ENCODE measurements around the gene DNASE1L2. TPM values are rescaled to one million over a fixed set of nuclear protein-coding genes. Genes with fewer than 3 reads are reported as not detected.

DNASE1L2 gene
- total RNA-seq, 1 donor from 2014 or later = 0.21 TPM

GRCh38 chr16:2244301-2244700 lies 8.1 kb downstream of the DNASE1L2 start:
- Histone ChIP-seq H3K4me3 (ENCODE audit: low read depth, low read length) (no peak overlapping the region), H3K27me3 (ENCODE audit: control insufficient read depth, insufficient read depth, low read length) (no peaks in the 10 kb centered on the region), H3K36me3 (ENCODE audit: control insufficient read depth, insufficient read depth, low read length) (peaks cover 5% of the 10 kb centered on the region)
- TF ChIP-seq CTCF (IDR thresholded peaks at IDR 0.05; ENCODE audit: insufficient read depth, low read length, poor library complexity, severe bottlenecking) = no peak
- DNase-seq (ENCODE audit: low read depth) = no peak

- Histone ChIP-seq H3K27me3 (ENCODE audit: control insufficient read depth, insufficient read depth, low read length) (no peaks in the 10 kb centered on the region), H3K4me3 (ENCODE audit: low read depth, low read length) (no peak overlapping the region), H3K36me3 (ENCODE audit: control insufficient read depth, insufficient read depth, low read length) (peaks cover 5% of the 10 kb centered on the region)
- no peak for DNase-seq (ENCODE audit: low read depth)
- TF ChIP-seq CTCF (IDR thresholded peaks at IDR 0.05; ENCODE audit: insufficient read depth, low read length, poor library complexity, severe bottlenecking) = no peak
Observed at GRCh38 chr16:2244926-2245795, 8.9 kb downstream of the DNASE1L2 start.

GRCh38 chr16:2246301-2246885 lies 10.1 kb downstream of the DNASE1L2 start:
- no peak overlapping the region for H3K4me3 ChIP-seq (ENCODE audit: low read depth, low read length)
- DNase-seq (ENCODE audit: low read depth) = no peak
- peaks cover 5% of the 10 kb centered on the region for H3K36me3 ChIP-seq (ENCODE audit: control insufficient read depth, insufficient read depth, low read length)
- TF ChIP-seq CTCF (IDR thresholded peaks at IDR 0.05; ENCODE audit: insufficient read depth, low read length, poor library complexity, severe bottlenecking) = no peak
- no peaks in the 10 kb centered on the region for H3K27me3 ChIP-seq (ENCODE audit: control insufficient read depth, insufficient read depth, low read length)

GRCh38 chr16:2250652-2251295 lies 14.5 kb downstream of the DNASE1L2 start:
- Histone ChIP-seq H3K36me3 (ENCODE audit: control insufficient read depth, insufficient read depth, low read length) (no peaks in the 10 kb centered on the region), H3K27me3 (ENCODE audit: control insufficient read depth, insufficient read depth, low read length) (no peaks in the 10 kb centered on the region), H3K4me3 (ENCODE audit: low read depth, low read length) (peak overlapping the region; percentile 52)
- no peak for DNase-seq (ENCODE audit: low read depth)
- TF ChIP-seq CTCF (IDR thresholded peaks at IDR 0.05; ENCODE audit: insufficient read depth, low read length, poor library complexity, severe bottlenecking) = no peak

- peak; percentile 76 for TF ChIP-seq CTCF (IDR thresholded peaks at IDR 0.05; ENCODE audit: insufficient read depth, low read length, poor library complexity, severe bottlenecking)
- no peaks in the 10 kb centered on the region for H3K36me3 ChIP-seq (ENCODE audit: control insufficient read depth, insufficient read depth, low read length)
Observed at GRCh38 chr16:2251296-2252111, 15.3 kb downstream of the DNASE1L2 start, which contains the start of gene ECI1. ECI1 (minus strand) TSS chr16:2251587; CDS start chr16:2251566, 21 bp downstream.

More at GRCh38 chr16:2251296-2252111, 15.3 kb downstream of the DNASE1L2 start, which contains the start of gene ECI1:
- Histone ChIP-seq H3K27me3 (ENCODE audit: control insufficient read depth, insufficient read depth, low read length) (no peaks in the 10 kb centered on the region), H3K4me3 (ENCODE audit: low read depth, low read length) (peak within 1 kb of the TSS; percentile 52)
- DNase-seq (ENCODE audit: low read depth) = peak; percentile 50
